ENCODE data around the gene RCN1.

- TF ChIP-seq, protein P1, sequence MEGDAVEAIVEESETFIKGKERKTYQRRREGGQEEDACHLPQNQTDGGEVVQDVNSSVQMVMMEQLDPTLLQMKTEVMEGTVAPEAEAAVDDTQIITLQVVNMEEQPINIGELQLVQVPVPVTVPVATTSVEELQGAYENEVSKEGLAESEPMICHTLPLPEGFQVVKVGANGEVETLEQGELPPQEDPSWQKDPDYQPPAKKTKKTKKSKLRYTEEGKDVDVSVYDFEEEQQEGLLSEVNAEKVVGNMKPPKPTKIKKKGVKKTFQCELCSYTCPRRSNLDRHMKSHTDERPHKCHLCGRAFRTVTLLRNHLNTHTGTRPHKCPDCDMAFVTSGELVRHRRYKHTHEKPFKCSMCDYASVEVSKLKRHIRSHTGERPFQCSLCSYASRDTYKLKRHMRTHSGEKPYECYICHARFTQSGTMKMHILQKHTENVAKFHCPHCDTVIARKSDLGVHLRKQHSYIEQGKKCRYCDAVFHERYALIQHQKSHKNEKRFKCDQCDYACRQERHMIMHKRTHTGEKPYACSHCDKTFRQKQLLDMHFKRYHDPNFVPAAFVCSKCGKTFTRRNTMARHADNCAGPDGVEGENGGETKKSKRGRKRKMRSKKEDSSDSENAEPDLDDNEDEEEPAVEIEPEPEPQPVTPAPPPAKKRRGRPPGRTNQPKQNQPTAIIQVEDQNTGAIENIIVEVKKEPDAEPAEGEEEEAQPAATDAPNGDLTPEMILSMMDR (IDR thresholded peaks at IDR 0.05; ENCODE audit: borderline replicate concordance, extremely low read depth, low read length, poor library complexity, severe bottlenecking): no peak
- TF ChIP-seq EZH2 (IDR thresholded peaks at IDR 0.05; ENCODE audit: borderline replicate concordance, low read depth, low read length, severe bottlenecking): no peak
Measured at GRCh38 chr11:32139896-32140520, 49.1 kb downstream of the RCN1 start.

Measured in DND-41 (cell line).